WTC11 (cell line): ENCODE measurements around the gene LCN12. TPM values are rescaled to one million over a fixed set of nuclear protein-coding genes. Genes with fewer than 3 reads are reported as not detected.

Source experiments
- ATAC-seq: fragments of 200-7000 bp; cut with Tn5 transposase; 2 replicates; pipeline ENCODE4 v1.10.0; 2021; ENCODE audit warnings: mild to moderate bottlenecking, moderate library complexity
- CTCF ChIA-PET: fragments of 300-600 bp; sonication (Branson Sonifier 250); formaldehyde crosslinking; loops from one replicate; lab custom pipeline; 2021; ENCODE audit warnings: antibody characterized with exemption; lab: Charles Lee
- POLR2A ChIA-PET: fragments of 350-600 bp; sonication (Branson Sonifier 250); formaldehyde crosslinking; loops from one replicate; lab custom pipeline; 2021; ENCODE audit warnings: antibody characterized with exemption; lab: Charles Lee
- DNase-seq: peaks from one replicate; pipeline ENCODE4 v3.0.0; 2021; ENCODE audit warnings: low spot score
- H3K27ac Mint-ChIP-seq: 2 replicates; pipeline ENCODE4 v1.8.0; 2021; ENCODE audit warnings: mixed read lengths
- H3K27me3 Mint-ChIP-seq: 2 replicates; pipeline ENCODE4 v1.8.0; 2021; ENCODE audit warnings: low read depth, mild to moderate bottlenecking, moderate library complexity, mixed read lengths
- H3K36me3 Mint-ChIP-seq: 2 replicates; pipeline ENCODE4 v1.8.0; 2021; ENCODE audit warnings: mixed read lengths
- H3K4me1 Mint-ChIP-seq: 2 replicates; pipeline ENCODE4 v1.8.0; 2022; ENCODE audit warnings: mixed read lengths
- H3K4me3 Mint-ChIP-seq: 2 replicates; pipeline ENCODE4 v1.8.0; 2021; ENCODE audit warnings: mild to moderate bottlenecking, moderate library complexity, mixed read lengths
- H3K9me3 Mint-ChIP-seq: 2 replicates; pipeline ENCODE4 v1.8.0; 2021; ENCODE audit warnings: mixed read lengths
- CDX4 ChIP-seq: fragments of 250-450 bp; sonication (Bioruptor Pico); IDR thresholded peaks from 2 replicates; pipeline ENCODE4 v1.9.0; 2021; ENCODE audit warnings: moderate library complexity, mild to moderate bottlenecking, inconsistent platforms, borderline replicate concordance
- E2F5 ChIP-seq: sonication (generic); formaldehyde crosslinking; IDR thresholded peaks from 2 replicates; pipeline ENCODE4 v1.8.1; 2022; ENCODE audit warnings: mild to moderate bottlenecking, moderate library complexity, missing genetic modification reagents
- ERG ChIP-seq: fragments of 250-450 bp; sonication (Bioruptor Pico); IDR thresholded peaks from 2 replicates; pipeline ENCODE4 v1.8.0; 2021; ENCODE audit warnings: mild to moderate bottlenecking
- ESRRA ChIP-seq: sonication (generic); formaldehyde crosslinking; IDR thresholded peaks from 2 replicates; pipeline ENCODE4 v1.8.1; 2022; ENCODE audit warnings: mild to moderate bottlenecking, missing genetic modification reagents, borderline replicate concordance
- FOXP1 ChIP-seq: sonication (generic); formaldehyde crosslinking; IDR thresholded peaks from 2 replicates; pipeline ENCODE4 v1.8.0; 2022; ENCODE audit warnings: missing genetic modification reagents, mild to moderate bottlenecking, moderate library complexity, borderline replicate concordance
- HMGXB4 ChIP-seq: sonication (generic); formaldehyde crosslinking; IDR thresholded peaks from 2 replicates; pipeline ENCODE4 v1.8.1; 2023; ENCODE audit warnings: mild to moderate bottlenecking, moderate library complexity, missing genetic modification reagents
- JUN ChIP-seq: sonication (generic); formaldehyde crosslinking; IDR thresholded peaks from 2 replicates; pipeline ENCODE4 v1.8.0; 2023; ENCODE audit warnings: mild to moderate bottlenecking, missing genetic modification reagents
- MAX ChIP-seq: sonication (generic); formaldehyde crosslinking; IDR thresholded peaks from 2 replicates; pipeline ENCODE4 v1.8.0; 2022; ENCODE audit warnings: mild to moderate bottlenecking, missing genetic modification reagents
- MXD4 ChIP-seq: fragments of 250-450 bp; sonication (Bioruptor Pico); IDR thresholded peaks from 2 replicates; pipeline ENCODE4 v1.8.0; 2021; ENCODE audit warnings: mild to moderate bottlenecking, moderate library complexity, borderline replicate concordance
- NFATC4 ChIP-seq: fragments of 250-450 bp; sonication (Bioruptor Pico); IDR thresholded peaks from 2 replicates; pipeline ENCODE4 v1.9.0; 2021; ENCODE audit warnings: mild to moderate bottlenecking
- NR1H2 ChIP-seq: sonication (generic); formaldehyde crosslinking; IDR thresholded peaks from 2 replicates; pipeline ENCODE4 v1.9.0; 2021; ENCODE audit warnings: mild to moderate bottlenecking, moderate library complexity, missing genetic modification reagents
- NR3C1 ChIP-seq: sonication (generic); formaldehyde crosslinking; conservative IDR thresholded peaks from 2 replicates; pipeline ENCODE4 v1.8.1; 2023; ENCODE audit warnings: low read depth, mild to moderate bottlenecking, missing genetic modification reagents
- OVOL2 ChIP-seq: fragments of 250-450 bp; sonication (Bioruptor Pico); IDR thresholded peaks from 2 replicates; pipeline ENCODE4 v1.9.0; 2021; ENCODE audit warnings: mild to moderate bottlenecking, borderline replicate concordance
- PREB ChIP-seq: sonication (generic); formaldehyde crosslinking; IDR thresholded peaks from 2 replicates; pipeline ENCODE4 v1.8.1; 2022; ENCODE audit warnings: mild to moderate bottlenecking, missing genetic modification reagents, moderate library complexity, borderline replicate concordance
- SMAD3 ChIP-seq: sonication (generic); formaldehyde crosslinking; IDR thresholded peaks from 2 replicates; pipeline ENCODE4 v1.8.0; 2022; ENCODE audit warnings: missing genetic modification reagents, mild to moderate bottlenecking, borderline replicate concordance
- SMAD4 ChIP-seq: sonication (generic); formaldehyde crosslinking; IDR thresholded peaks from 2 replicates; pipeline ENCODE4 v1.8.0; 2022; ENCODE audit warnings: mild to moderate bottlenecking, missing genetic modification reagents
- USF1 ChIP-seq: sonication (generic); formaldehyde crosslinking; IDR thresholded peaks from 2 replicates; pipeline ENCODE4 v1.8.0; 2022; ENCODE audit warnings: mild to moderate bottlenecking, missing genetic modification reagents
- ZMAT4 ChIP-seq: fragments of 250-450 bp; sonication (Bioruptor Pico); IDR thresholded peaks from 2 replicates; pipeline ENCODE4 v1.9.0; 2021; ENCODE audit warnings: mild to moderate bottlenecking
- ZNF138 ChIP-seq: sonication (generic); formaldehyde crosslinking; conservative IDR thresholded peaks from 2 replicates; pipeline ENCODE4 v1.8.1; 2022; ENCODE audit warnings: mild to moderate bottlenecking, moderate library complexity, missing genetic modification reagents
- ZNF416 ChIP-seq: fragments of 250-450 bp; sonication (Bioruptor Pico); IDR thresholded peaks from 2 replicates; pipeline ENCODE4 v1.9.0; 2021; ENCODE audit warnings: mild to moderate bottlenecking, inconsistent platforms
- ZNF425 ChIP-seq: fragments of 250-450 bp; sonication (Bioruptor Pico); conservative IDR thresholded peaks from 2 replicates; pipeline ENCODE4 v1.9.0; 2021; ENCODE audit warnings: mild to moderate bottlenecking
- total RNA-seq: library from RNA; stranded (reverse); gene quantifications from 3 replicates; pipeline ENCODE4 v1.2.3, GENCODE V29; 2021

Gene LCN12
- total RNA-seq, 1 experiment from 2014 or later = 1.9 TPM

- TF ChIP-seq ZNF425 (CRISPR knock-in tag) (no peak), PREB (CRISPR knock-in tag) (no peak), JUN (no peak), ESRRA (CRISPR knock-in tag) (peak; percentile 87; the same call in 1 of the 2 replicates), NR1H2 (CRISPR knock-in tag) (no peak), ZNF416 (CRISPR knock-in tag) (no peak), E2F5 (CRISPR knock-in tag) (no peak), MAX (CRISPR knock-in tag) (peak; percentile 21; the same call in 1 of the 2 replicates)
Measured at GRCh38 chr9:136965771-136966484, 13.9 kb downstream of the LCN12 start (continued).

- TF ChIP-seq SMAD3 (CRISPR knock-in tag) (no peak), CDX4 (CRISPR knock-in tag) (no peak), ERG (CRISPR knock-in tag) (no peak)
- H3K27ac Mint-ChIP-seq = no peak overlapping the region
- ATAC-seq = no peak
- ChIA-PET CTCF (interaction anchor here (0.6 to 4.5 kb wide), 5 partner anchors 10 to 99 kb away, joined by 3 to 19 read pairs (median 5); no protein-coding TSS in a partner anchor), POLR2A (interaction anchor here (0.6 kb wide), 1 partner anchor 408 kb away, joined by 5 read pairs; no protein-coding TSS in a partner anchor)
- peaks cover 10% of the 10 kb centered on the region for H3K4me1 Mint-ChIP-seq
- no peaks in the 10 kb centered on the region for H3K27me3 Mint-ChIP-seq
- H3K4me3 Mint-ChIP-seq = no peak overlapping the region
- no peaks in the 10 kb centered on the region for H3K36me3 Mint-ChIP-seq
- no peaks in the 10 kb centered on the region for H3K9me3 Mint-ChIP-seq
- DNase-seq = no peak
Measured at GRCh38 chr9:136968333-136969127, 16.5 kb downstream of the LCN12 start.

GRCh38 chr9:136969150-136969549, 17.1 kb downstream of the LCN12 start:
- no peaks in the 10 kb centered on the region for H3K9me3 Mint-ChIP-seq
- TF ChIP-seq ZMAT4 (no peak), FOXP1 (CRISPR knock-in tag) (no peak), ESRRA (CRISPR knock-in tag) (no peak), USF1 (CRISPR knock-in tag) (no peak), SMAD4 (CRISPR knock-in tag) (no peak), MXD4 (CRISPR knock-in tag) (no peak), NR3C1 (CRISPR knock-in tag) (no peak), OVOL2 (CRISPR knock-in tag) (no peak), NFATC4 (no peak), ZNF138 (no peak), HMGXB4 (CRISPR knock-in tag) (no peak)

More at GRCh38 chr9:136969150-136969549, 17.1 kb downstream of the LCN12 start:
- Mint-ChIP-seq H3K4me1 (peaks cover 10% of the 10 kb centered on the region), H3K36me3 (no peaks in the 10 kb centered on the region), H3K27ac (no peak overlapping the region), H3K27me3 (no peaks in the 10 kb centered on the region), H3K4me3 (no peak overlapping the region)
- ChIA-PET CTCF (interaction anchor here (0.5 to 4.5 kb wide), 6 partner anchors 9 to 331 kb away, joined by 3 to 19 read pairs (median 6); no protein-coding TSS in a partner anchor), POLR2A (interaction anchor here (0.6 kb wide), 1 partner anchor 407 kb away, joined by 5 read pairs; no protein-coding TSS in a partner anchor)
- DNase-seq (no peak), ATAC-seq (no peak)
